ENCODE results near the gene MINK1.

Gene MINK1

DNA sequence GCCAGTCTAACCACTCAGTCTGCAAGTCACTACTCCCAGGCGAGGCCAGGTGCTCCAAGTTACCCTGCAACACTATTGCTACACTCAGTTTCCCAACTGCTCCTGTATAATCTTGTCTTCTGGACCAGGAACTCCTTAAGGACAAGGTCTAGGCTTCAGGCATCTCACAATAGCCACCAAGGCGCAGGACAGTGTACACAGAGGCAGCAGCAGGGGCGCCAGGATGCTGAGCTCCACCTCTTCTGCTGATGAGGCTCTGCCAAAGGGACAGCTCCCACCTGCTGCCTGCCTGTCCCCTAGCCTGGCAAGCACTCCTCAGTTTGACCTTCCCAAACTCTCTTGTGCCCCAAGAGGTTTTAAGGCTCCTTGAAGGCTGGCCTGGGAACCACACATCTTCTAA, 103.3 kb downstream of the MINK1 start:
- peaks cover 48% of the 10 kb centered on the region for H3K4me1 Mint-ChIP-seq
- H3K36me3 Mint-ChIP-seq = peaks cover 2% of the 10 kb centered on the region
- no peaks in the 10 kb centered on the region for H3K27me3 Mint-ChIP-seq
- H3K27ac Mint-ChIP-seq = no peak overlapping the region
- no peak overlapping the region for H3K4me3 Mint-ChIP-seq
- H3K9me3 Mint-ChIP-seq = no peaks in the 10 kb centered on the region

GRCh38 chr17:4937553-4937952, 104.4 kb downstream of the MINK1 start:
- H3K9me3 Mint-ChIP-seq = no peaks in the 10 kb centered on the region
- peaks cover 59% of the 10 kb centered on the region for H3K4me1 Mint-ChIP-seq
- peak overlapping the region; percentile 7 for H3K4me3 Mint-ChIP-seq
- H3K27me3 Mint-ChIP-seq = no peaks in the 10 kb centered on the region
- H3K27ac Mint-ChIP-seq = no peak overlapping the region
- H3K36me3 Mint-ChIP-seq = peaks cover 8% of the 10 kb centered on the region

DNA sequence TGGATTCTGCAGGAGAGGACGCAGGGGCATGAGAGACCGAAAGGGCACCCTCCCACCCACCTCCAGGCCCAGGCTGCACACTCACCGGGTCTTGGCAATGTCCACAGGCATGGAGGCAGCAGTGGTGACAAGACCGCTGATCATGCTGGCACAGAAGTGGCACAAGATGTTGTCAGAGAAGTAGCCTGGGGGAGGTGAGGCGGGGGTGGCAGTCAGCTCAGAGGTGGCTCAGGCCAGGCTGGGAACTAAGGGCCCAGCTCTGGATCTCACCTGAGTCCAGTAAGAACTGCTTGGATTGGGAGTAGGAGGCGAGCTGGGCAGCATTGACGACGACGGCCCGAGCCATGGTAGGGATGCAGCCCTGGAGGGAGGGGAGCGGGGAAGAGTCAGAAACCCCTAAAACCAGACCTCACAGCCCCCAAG, 104.9 kb downstream of the MINK1 start:
- peak overlapping the region; percentile 72 for H3K27ac Mint-ChIP-seq
- no peaks in the 10 kb centered on the region for H3K9me3 Mint-ChIP-seq
- H3K36me3 Mint-ChIP-seq = peaks cover 10% of the 10 kb centered on the region
- peak overlapping the region; percentile 94 for H3K4me3 Mint-ChIP-seq
- H3K4me1 Mint-ChIP-seq = peaks cover 64% of the 10 kb centered on the region
- no peaks in the 10 kb centered on the region for H3K27me3 Mint-ChIP-seq

GRCh38 chr17:4938688-4939545, 105.8 kb downstream of the MINK1 start:
- Mint-ChIP-seq H3K27ac (peak overlapping the region; percentile 93), H3K9me3 (no peaks in the 10 kb centered on the region), H3K36me3 (peaks cover 13% of the 10 kb centered on the region), H3K27me3 (no peaks in the 10 kb centered on the region), H3K4me1 (peaks cover 64% of the 10 kb centered on the region), H3K4me3 (peak overlapping the region; percentile 94)

DNA sequence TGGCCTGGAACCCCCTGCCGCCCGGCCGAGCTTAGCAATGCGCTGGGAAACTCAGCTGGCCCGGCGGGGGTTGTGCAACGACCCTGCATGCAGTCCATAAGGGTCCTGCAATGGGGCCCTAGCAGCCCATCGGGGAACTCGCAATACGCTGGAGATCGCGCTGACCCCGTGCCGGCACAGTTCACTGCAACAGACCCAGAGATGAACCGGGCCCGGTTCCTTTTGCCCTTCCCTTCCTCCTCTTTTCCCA, 106.3 kb downstream of the MINK1 start:
- H3K27me3 Mint-ChIP-seq = no peaks in the 10 kb centered on the region
- no peaks in the 10 kb centered on the region for H3K9me3 Mint-ChIP-seq
- peaks cover 64% of the 10 kb centered on the region for H3K4me1 Mint-ChIP-seq
- peaks cover 14% of the 10 kb centered on the region for H3K36me3 Mint-ChIP-seq
- H3K27ac Mint-ChIP-seq = peak overlapping the region; percentile 93
- peak overlapping the region; percentile 94 for H3K4me3 Mint-ChIP-seq

DNA sequence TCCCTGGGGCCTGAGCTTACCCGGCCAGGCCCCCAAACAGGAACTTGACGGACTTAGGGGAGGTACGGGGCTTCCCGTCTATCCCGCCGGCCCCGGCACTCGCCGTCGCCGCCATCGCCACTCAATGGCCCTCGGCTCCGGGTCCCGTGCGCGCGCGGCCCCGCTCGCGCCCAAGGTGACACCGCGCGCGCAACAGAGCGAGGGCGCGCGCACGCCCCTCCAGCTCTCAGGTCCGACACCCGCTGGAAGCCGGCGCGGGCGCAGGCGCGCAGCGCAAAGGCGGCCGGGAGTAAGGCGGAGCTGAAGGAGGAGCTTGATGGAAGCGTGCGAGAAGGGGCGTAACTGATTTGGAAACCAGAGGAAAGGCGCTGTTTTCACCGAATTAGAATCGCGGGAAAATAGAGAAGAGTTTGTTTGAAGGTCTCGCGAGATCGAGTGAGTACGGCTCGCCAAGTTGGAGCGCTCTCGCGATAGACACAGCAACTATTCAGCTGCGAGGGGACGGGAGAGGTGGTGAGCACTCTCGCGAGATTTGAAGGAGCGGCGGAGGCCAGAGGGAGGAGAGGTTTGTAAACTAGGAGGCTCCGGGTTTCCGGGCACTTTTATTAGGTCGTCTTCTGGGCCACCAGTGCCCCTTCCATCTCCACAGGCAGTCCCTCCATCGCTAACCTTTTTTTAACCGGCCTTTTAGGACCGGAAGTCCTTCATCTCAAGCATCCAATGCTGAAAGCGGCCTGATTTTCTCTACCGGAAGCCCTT, 106.8 kb downstream of the MINK1 start, which contains the start of the genes RNF167 and SLC25A11:
Gene RNF167, plus strand, starts transcription at position 473 of the 759 bp plus-strand sequence. CDS start 642 bp downstream, outside the sequence.
Gene SLC25A11, minus strand, starts transcription at position 251 of the 759 bp plus-strand sequence. Its CDS starts 136 bp downstream, at position 115.
- Mint-ChIP-seq H3K4me1 (peaks cover 66% of the 10 kb centered on the region), H3K27ac (peak within 1 kb of the TSS; percentile 99), H3K27me3 (no peaks in the 10 kb centered on the region), H3K9me3 (no peaks in the 10 kb centered on the region), H3K36me3 (peaks cover 14% of the 10 kb centered on the region), H3K4me3 (peak within 1 kb of the TSS; percentile 94)

DNA sequence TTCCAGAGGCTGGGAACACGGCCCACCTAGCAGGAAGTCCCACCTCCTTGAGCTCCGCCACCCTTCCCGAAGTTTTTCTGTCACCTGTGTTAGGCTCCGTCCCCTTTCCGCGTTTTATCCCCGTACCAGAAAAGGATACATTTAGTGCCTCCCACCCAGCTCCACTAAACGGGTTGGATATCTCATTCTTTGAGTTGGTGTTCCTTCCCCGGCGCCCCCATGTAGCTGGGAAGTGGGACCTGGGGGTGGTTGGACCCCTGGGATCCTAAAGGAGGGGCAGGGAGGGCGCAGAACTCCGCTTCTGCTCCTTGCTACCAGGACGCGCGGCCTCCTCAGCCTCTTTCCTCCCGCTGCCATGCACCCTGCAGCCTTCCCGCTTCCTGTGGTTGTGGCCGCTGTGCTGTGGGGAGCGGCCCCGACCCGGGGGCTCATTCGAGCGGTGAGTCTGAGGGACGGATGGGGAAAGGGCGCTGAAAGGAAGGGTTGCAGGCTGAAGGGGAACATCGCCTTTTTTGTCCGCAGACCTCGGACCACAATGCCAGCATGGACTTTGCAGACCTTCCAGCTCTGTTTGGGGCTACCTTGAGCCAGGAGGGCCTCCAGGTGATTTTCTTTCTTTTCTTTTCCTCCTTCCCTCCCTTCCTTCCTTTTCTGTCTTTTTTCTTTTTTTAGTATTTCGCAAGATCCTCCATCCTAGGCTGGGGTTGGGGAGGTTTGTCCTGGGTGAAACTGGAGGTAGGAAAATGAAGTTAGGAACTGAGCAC, 107.6 kb downstream of the MINK1 start:
- peaks cover 21% of the 10 kb centered on the region for H3K36me3 Mint-ChIP-seq
- peak overlapping the region; percentile 94 for H3K4me3 Mint-ChIP-seq
- no peaks in the 10 kb centered on the region for H3K27me3 Mint-ChIP-seq
- peak overlapping the region; percentile 99 for H3K27ac Mint-ChIP-seq
- peaks cover 72% of the 10 kb centered on the region for H3K4me1 Mint-ChIP-seq
- no peaks in the 10 kb centered on the region for H3K9me3 Mint-ChIP-seq

DNA sequence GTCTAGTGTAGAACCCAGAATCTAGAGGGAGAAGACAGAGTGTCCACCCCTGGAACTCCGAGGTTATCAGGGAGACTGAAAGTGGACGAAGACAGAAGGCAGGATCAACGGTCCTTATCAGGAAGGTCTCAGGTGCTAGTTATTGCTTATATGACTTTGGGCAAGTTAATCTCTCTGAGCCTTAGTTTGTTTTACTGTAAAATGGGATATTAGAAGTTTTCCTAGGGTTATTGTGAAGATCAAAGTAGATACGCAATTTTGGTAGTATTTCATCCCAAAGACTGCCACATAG, 108.1 kb downstream of the MINK1 start:
- Mint-ChIP-seq H3K4me3 (peak overlapping the region; percentile 94), H3K27ac (peak overlapping the region; percentile 99), H3K27me3 (no peaks in the 10 kb centered on the region), H3K36me3 (peaks cover 24% of the 10 kb centered on the region), H3K9me3 (no peaks in the 10 kb centered on the region), H3K4me1 (peaks cover 68% of the 10 kb centered on the region)

DNA sequence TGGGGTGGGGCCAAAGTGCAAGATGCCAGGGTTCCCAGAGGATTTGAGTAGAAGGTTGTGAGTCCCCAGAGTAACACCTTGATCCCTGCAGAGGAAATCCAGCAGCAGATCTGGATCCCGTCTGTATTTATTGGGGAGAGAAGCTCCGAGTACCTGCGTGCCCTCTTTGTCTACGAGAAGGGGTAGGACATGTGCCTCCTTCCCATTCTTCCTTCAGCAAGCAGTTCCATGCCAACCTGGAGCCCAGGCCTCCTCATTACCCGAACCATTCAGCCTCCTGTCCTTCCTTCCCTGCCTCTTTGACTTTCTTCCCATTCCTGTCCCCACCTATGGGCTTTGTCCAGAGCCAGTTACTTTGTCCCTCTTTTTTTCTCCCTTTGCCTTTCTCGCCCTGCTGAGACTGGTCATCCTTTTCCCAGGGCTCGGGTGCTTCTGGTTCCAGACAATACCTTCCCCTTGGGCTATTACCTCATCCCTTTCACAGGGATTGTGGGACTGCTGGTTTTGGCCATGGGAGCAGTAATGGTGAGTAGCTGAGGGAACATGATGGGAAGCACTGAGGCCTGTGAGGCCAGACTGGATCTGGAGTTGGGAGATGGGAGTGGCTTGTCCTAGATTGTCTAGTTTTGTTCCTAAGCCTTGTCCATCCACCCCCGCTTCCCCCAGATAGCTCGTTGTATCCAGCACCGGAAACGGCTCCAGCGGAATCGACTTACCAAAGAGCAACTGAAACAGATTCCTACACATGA, 109.8 kb downstream of the MINK1 start:
- H3K4me1 Mint-ChIP-seq = peaks cover 60% of the 10 kb centered on the region
- H3K27ac Mint-ChIP-seq = peak overlapping the region; percentile 84
- H3K4me3 Mint-ChIP-seq = peak overlapping the region; percentile 100
- H3K27me3 Mint-ChIP-seq = no peaks in the 10 kb centered on the region
- peaks cover 33% of the 10 kb centered on the region for H3K36me3 Mint-ChIP-seq
- no peaks in the 10 kb centered on the region for H3K9me3 Mint-ChIP-seq

GRCh38 chr17:4944163-4944553, 111.0 kb downstream of the MINK1 start:
- H3K27me3 Mint-ChIP-seq = no peaks in the 10 kb centered on the region
- peak overlapping the region; percentile 96 for H3K27ac Mint-ChIP-seq
- H3K4me1 Mint-ChIP-seq = peaks cover 50% of the 10 kb centered on the region
- H3K9me3 Mint-ChIP-seq = no peaks in the 10 kb centered on the region
- H3K36me3 Mint-ChIP-seq = peaks cover 33% of the 10 kb centered on the region
- H3K4me3 Mint-ChIP-seq = peak overlapping the region; percentile 100

DNA sequence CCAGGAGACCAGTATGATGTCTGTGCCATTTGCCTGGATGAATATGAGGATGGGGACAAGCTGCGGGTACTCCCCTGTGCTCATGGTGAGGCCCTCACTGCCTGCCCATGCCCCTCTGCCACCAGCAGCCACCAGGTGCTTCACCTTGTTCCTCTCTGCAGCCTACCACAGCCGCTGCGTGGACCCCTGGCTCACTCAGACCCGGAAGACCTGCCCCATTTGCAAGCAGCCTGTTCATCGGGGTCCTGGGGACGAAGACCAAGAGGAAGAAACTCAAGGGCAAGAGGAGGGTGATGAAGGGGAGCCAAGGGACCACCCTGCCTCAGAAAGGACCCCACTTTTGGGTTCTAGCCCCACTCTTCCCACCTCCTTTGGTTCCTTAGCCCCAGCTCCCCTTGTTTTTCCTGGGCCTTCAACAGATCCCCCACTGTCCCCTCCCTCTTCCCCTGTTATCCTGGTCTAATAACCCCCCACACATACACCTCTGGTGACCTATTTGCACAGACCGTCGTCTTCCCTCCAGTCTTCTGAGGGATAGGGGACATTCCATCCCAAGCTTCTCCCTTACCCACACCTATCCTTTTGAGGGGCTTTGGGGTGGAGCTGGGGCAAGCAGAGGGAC, 111.5 kb downstream of the MINK1 start:
- peaks cover 49% of the 10 kb centered on the region for H3K4me1 Mint-ChIP-seq
- peak overlapping the region; percentile 100 for H3K4me3 Mint-ChIP-seq
- peaks cover 33% of the 10 kb centered on the region for H3K36me3 Mint-ChIP-seq
- H3K27me3 Mint-ChIP-seq = no peaks in the 10 kb centered on the region
- H3K27ac Mint-ChIP-seq = peak overlapping the region; percentile 96
- H3K9me3 Mint-ChIP-seq = no peaks in the 10 kb centered on the region

- H3K4me1 Mint-ChIP-seq = peaks cover 51% of the 10 kb centered on the region
These were observed 112.2 kb downstream of the MINK1 start for GRCh38 chr17:4945176-4945943.

GRCh38 chr17:4945944-4946280, 112.8 kb downstream of the MINK1 start:
- Mint-ChIP-seq H3K27ac (peak overlapping the region; percentile 96), H3K27me3 (no peaks in the 10 kb centered on the region), H3K4me1 (peaks cover 57% of the 10 kb centered on the region), H3K36me3 (peaks cover 33% of the 10 kb centered on the region), H3K4me3 (peak overlapping the region; percentile 100), H3K9me3 (no peaks in the 10 kb centered on the region)

More at GRCh38 chr17:4945176-4945943, 112.2 kb downstream of the MINK1 start:
- peak overlapping the region; percentile 100 for H3K4me3 Mint-ChIP-seq
- H3K36me3 Mint-ChIP-seq = peaks cover 33% of the 10 kb centered on the region
- H3K9me3 Mint-ChIP-seq = no peaks in the 10 kb centered on the region
- no peaks in the 10 kb centered on the region for H3K27me3 Mint-ChIP-seq
- H3K27ac Mint-ChIP-seq = peak overlapping the region; percentile 96

DNA sequence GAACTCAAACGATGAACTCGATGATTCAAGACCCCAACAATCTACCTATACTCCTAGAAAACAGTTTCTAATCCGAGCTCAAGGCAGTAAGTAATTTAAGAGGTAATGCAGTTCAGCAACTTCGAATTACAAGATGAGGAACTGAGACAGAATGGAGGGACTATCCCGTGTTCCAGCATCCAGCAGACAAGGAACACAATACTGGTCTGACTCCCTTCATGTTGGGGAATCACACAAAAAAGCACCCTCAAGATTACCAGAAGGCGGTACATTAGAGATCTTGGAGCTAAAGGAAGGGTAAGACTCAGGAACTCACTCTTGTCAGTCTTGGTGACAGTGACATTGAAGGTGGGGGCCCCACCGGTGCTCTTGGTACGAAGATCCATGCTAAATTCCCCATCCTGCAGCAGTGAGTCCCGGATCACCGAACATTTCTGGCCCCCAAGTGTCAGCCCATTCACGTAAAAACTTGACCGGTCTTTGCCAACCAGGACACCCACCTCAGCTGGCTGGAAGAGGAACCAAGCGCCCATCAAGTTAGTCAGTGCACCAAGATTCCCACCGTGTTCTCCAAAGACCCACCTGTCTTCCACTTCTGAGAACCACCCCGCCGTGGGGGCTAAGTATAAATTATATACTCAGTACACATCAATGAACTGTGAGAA, 113.3 kb downstream of the MINK1 start:
- Mint-ChIP-seq H3K4me3 (peak overlapping the region; percentile 100), H3K36me3 (peaks cover 32% of the 10 kb centered on the region)

More for the DNA sequence above, 113.3 kb downstream of the MINK1 start:
- Mint-ChIP-seq H3K27me3 (no peaks in the 10 kb centered on the region), H3K9me3 (no peaks in the 10 kb centered on the region), H3K27ac (peak overlapping the region; percentile 82), H3K4me1 (peaks cover 57% of the 10 kb centered on the region)
